Endothelial cell (in vitro differentiated cells): ENCODE measurements around the gene MITF. TPM values are rescaled to one million over a fixed set of nuclear protein-coding genes. Genes with fewer than 3 reads are reported as not detected.

ENCODE experiments used
- DNase-seq: peaks from one replicate; pipeline ENCODE4 v3.0.0; 2021; ENCODE audit warnings: low spot score
- H3K27ac Mint-ChIP-seq: one replicate; pipeline ENCODE4 v1.8.0; 2021; ENCODE audit warnings: mixed read lengths, inconsistent platforms; ENCODE audit not compliant: unreplicated experiment
- H3K27me3 Mint-ChIP-seq: one replicate; pipeline ENCODE4 v1.8.0; 2021; ENCODE audit warnings: mild to moderate bottlenecking, moderate library complexity, mixed read lengths, inconsistent platforms; ENCODE audit not compliant: unreplicated experiment
- H3K36me3 Mint-ChIP-seq: one replicate; pipeline ENCODE4 v1.8.0; 2021; ENCODE audit warnings: mild to moderate bottlenecking, low read depth, mixed read lengths, inconsistent platforms; ENCODE audit not compliant: unreplicated experiment
- H3K4me1 Mint-ChIP-seq: one replicate; pipeline ENCODE4 v1.8.0; 2021; ENCODE audit warnings: mild to moderate bottlenecking, mixed read lengths, inconsistent platforms; ENCODE audit not compliant: unreplicated experiment
- H3K4me3 Mint-ChIP-seq: one replicate; pipeline ENCODE4 v1.8.0; 2021; ENCODE audit warnings: mild to moderate bottlenecking, mixed read lengths, inconsistent platforms; ENCODE audit not compliant: unreplicated experiment
- H3K9me3 Mint-ChIP-seq: one replicate; pipeline ENCODE4 v1.8.0; 2021; ENCODE audit warnings: mixed read lengths, inconsistent platforms; ENCODE audit not compliant: unreplicated experiment
- total RNA-seq: library from RNA; stranded (reverse); fragmentation: NEBNext Ultra II Directional; extraction: Animal tissue kit (Norgen Biotek cat#: 25700); gene quantifications from one replicate; pipeline ENCODE4 v1.2.1, GENCODE V29; 2021; ENCODE audit not compliant: unreplicated experiment
- TF ChIP-seq, protein P1 (sequence below): fragments of 200-600 bp; sonication (generic); IDR thresholded peaks from one replicate; pipeline ENCODE4 v1.5.0; 2021; ENCODE audit warnings: antibody characterized with exemption; ENCODE audit not compliant: unreplicated experiment

MITF gene
- total RNA-seq, 1 donor from 2014 or later: 1.7 TPM

DNA sequence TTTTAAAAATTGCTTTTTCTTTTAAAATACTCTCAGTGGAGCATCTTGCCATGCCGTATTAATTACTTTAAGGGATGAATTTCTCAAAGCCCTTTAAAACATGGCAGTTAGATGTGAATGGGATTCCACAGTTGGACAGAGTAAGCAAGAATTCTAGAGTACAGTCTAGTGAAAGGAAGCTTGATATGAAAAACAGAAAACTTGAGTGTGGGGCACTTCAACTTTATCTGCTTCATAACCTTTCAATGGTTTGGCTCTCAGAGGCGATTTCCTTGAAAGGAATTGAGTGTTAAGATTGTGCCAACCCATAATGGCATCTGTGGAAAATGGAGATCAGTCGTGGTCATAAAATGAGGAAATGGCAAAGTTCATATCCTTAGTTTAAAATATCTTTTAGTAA, 132.6 kb downstream of the MITF start:
- Mint-ChIP-seq H3K36me3 (no peaks in the 10 kb centered on the region), H3K27me3 (peaks cover 3% of the 10 kb centered on the region), H3K27ac (no peak overlapping the region), H3K9me3 (no peaks in the 10 kb centered on the region), H3K4me3 (no peak overlapping the region), H3K4me1 (no peaks in the 10 kb centered on the region)
- TF ChIP-seq, protein P1, sequence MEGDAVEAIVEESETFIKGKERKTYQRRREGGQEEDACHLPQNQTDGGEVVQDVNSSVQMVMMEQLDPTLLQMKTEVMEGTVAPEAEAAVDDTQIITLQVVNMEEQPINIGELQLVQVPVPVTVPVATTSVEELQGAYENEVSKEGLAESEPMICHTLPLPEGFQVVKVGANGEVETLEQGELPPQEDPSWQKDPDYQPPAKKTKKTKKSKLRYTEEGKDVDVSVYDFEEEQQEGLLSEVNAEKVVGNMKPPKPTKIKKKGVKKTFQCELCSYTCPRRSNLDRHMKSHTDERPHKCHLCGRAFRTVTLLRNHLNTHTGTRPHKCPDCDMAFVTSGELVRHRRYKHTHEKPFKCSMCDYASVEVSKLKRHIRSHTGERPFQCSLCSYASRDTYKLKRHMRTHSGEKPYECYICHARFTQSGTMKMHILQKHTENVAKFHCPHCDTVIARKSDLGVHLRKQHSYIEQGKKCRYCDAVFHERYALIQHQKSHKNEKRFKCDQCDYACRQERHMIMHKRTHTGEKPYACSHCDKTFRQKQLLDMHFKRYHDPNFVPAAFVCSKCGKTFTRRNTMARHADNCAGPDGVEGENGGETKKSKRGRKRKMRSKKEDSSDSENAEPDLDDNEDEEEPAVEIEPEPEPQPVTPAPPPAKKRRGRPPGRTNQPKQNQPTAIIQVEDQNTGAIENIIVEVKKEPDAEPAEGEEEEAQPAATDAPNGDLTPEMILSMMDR: no peak
- DNase-seq: no peak

DNA sequence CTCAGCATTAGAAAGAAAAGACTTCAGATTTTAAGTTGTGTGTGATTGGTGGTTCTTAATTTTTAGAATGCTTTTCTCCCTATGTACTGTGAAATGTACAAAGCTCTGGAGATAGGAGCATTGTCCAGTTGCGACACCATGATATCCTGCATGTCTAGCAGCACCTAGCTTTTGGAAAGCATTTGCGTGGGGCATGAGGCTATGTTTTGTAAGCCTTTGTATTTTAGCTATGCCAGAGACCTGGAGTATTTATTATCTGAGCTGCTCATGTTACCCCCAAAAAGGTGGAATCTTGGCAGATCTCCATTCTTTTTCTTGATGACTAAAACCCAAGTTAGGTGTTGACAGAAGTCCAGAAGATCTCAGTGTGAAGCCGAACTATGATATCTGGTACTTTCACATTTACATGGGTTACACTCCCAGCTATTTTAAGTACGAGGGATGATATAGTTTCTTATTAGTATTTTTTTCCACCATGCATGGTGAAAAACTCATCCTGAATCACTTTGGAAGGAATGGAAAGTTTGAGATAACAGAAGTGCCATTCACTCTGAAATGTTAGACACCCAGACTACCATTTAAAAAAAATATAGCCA, 133.6 kb downstream of the MITF start:
- TF ChIP-seq, protein P1: no peak
- no peak overlapping the region for H3K27ac Mint-ChIP-seq
- no peaks in the 10 kb centered on the region for H3K9me3 Mint-ChIP-seq
- DNase-seq: no peak
- no peak overlapping the region for H3K4me3 Mint-ChIP-seq
- H3K4me1 Mint-ChIP-seq: no peaks in the 10 kb centered on the region
- H3K27me3 Mint-ChIP-seq: peaks cover 3% of the 10 kb centered on the region
- no peaks in the 10 kb centered on the region for H3K36me3 Mint-ChIP-seq

DNA sequence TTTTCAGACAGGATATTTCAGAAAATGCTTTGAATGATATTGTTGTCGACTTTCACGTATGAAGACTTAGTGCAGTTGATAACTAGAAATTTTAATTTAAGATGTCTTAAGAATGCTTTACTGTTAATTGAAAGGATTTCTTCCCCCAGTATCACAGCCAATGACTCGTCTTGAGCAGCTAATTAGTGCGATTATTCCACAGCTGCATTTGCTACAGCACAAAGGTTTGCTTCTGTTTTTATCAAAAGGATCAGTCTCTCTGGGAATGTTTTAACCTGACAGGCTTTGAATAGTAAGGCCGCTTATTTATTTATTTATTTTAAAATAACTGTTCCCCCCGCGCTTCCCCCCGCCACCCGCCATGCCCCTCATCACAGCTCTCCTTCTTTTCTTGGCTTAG, 136.8 kb downstream of the MITF start:
- H3K27me3 Mint-ChIP-seq: peaks cover 3% of the 10 kb centered on the region
- H3K36me3 Mint-ChIP-seq: no peaks in the 10 kb centered on the region
- H3K9me3 Mint-ChIP-seq: no peaks in the 10 kb centered on the region
- TF ChIP-seq, protein P1: no peak
- no peak overlapping the region for H3K27ac Mint-ChIP-seq
- DNase-seq: no peak
- no peak overlapping the region for H3K4me3 Mint-ChIP-seq
- H3K4me1 Mint-ChIP-seq: no peaks in the 10 kb centered on the region

GRCh38 chr3:69878254-69878653, 139.0 kb downstream of the MITF start:
- Mint-ChIP-seq H3K4me1 (no peaks in the 10 kb centered on the region), H3K36me3 (no peaks in the 10 kb centered on the region), H3K27ac (no peak overlapping the region), H3K27me3 (peaks cover 3% of the 10 kb centered on the region), H3K9me3 (no peaks in the 10 kb centered on the region), H3K4me3 (no peak overlapping the region)
- TF ChIP-seq, protein P1: no peak
- no peak for DNase-seq

DNA sequence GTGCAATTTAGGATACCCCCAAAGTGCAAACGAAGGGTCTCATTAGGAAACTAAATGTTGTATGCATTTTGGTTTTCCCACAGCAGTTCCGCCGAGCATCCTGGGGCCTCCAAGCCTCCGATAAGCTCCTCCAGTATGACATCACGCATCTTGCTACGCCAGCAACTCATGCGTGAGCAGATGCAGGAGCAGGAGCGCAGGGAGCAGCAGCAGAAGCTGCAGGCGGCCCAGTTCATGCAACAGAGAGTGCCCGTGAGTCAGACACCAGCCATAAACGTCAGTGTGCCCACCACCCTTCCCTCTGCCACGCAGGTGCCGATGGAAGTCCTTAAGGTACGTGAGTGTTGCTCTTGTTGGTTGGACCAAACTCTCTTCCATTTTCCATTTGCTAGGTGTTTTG, 139.8 kb downstream of the MITF start:
- no peak for DNase-seq
- Mint-ChIP-seq H3K4me1 (no peaks in the 10 kb centered on the region), H3K4me3 (no peak overlapping the region), H3K27me3 (peaks cover 3% of the 10 kb centered on the region), H3K9me3 (no peaks in the 10 kb centered on the region), H3K27ac (no peak overlapping the region), H3K36me3 (no peaks in the 10 kb centered on the region)
- TF ChIP-seq, protein P1: no peak
